SK-N-DZ (cell line): ENCODE measurements around the gene RIN1.

ENCODE experiments used
- DNase-seq: peaks from one replicate; pipeline ENCODE4 v3.0.0-alpha.2; 2015; ENCODE audit warnings: low spot score
- small RNA-seq, 2 experiments: library from RNA; depleted of rRNA; stranded (forward); fragments of <200 nt; gene quantifications; one replicate each; pipeline ENCODE3, GENCODE V24; 2014

The RIN1 gene

DNA sequence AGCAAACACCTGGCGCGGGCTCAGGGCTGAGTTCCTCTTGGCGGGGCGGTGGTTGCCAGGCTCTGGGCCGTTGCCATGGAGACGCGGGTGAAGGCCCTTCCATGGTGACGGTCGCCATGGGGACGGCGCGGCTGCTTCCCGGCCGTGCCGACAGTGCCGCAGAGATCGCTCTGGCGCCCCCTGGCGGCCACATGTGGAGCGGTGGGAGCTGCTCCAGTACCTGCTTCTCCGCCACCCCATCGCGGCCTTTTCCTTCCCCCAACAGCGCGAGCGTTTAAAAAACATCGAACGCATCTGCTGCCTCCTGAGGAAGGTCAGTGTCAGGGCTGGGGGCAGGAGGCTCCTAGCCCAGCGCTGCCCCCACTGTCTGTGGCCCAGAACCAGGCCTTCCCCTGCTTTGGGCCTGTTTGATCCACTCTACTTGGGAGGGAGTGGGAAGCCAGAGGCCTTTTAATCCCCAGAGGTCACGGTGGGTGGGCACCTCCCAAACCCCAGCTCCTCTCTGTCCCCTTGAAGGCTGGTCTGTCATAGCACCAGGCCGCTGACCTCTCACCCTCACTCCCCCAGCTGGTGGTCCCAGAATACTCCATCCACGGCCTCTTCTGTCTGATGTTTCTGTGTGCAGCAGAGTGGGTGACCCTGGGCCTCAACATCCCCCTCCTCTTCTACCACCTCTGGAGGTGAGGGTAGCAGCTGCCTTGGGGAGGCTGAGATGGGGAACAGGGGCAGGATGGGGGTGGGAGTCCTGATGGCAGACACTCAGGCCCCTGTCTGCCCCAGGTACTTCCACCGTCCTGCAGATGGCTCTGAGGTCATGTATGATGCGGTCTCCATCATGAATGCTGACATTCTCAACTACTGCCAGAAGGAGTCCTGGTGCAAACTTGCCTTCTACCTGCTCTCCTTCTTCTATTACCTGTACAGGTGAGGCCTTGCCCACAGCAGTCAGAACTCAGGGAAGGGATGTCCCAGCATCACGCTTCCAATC is 53.5 kb downstream of the RIN1 start:
- peak; percentile 98 for DNase-seq

Small RNA genes lying within 50 kb of the gene (small RNA-seq; reads per million reads assigned to genes)
- 0 reads per million in 2 experiments for gene RF00017
